ENCODE data around the gene SSH3. TPM values are rescaled to one million over a fixed set of nuclear protein-coding genes. Genes with fewer than 3 reads are reported as not detected.

SSH3 gene
- polyA plus RNA-seq, 3 donors = 12.3 to 14.8 (median 13.0) TPM

GRCh38 chr11:67304511-67305113 is 1.3 kb downstream of the SSH3 start:
- WGBS, 3 donors = 76 to 85% (median 81%) methylated on average over 14 of the region's 14 CpGs
- H3K27ac ChIP-seq (ENCODE audit: low read depth, low read length) = no peak overlapping the region

GRCh38 chr11:67306769-67307544 is 3.6 kb downstream of the SSH3 start:
- no peak overlapping the region for H3K27ac ChIP-seq (ENCODE audit: low read depth, low read length)
- 91 to 92% (median 91%) methylated on average over 19 of the region's 19 CpGs for WGBS, 3 donors

DNA sequence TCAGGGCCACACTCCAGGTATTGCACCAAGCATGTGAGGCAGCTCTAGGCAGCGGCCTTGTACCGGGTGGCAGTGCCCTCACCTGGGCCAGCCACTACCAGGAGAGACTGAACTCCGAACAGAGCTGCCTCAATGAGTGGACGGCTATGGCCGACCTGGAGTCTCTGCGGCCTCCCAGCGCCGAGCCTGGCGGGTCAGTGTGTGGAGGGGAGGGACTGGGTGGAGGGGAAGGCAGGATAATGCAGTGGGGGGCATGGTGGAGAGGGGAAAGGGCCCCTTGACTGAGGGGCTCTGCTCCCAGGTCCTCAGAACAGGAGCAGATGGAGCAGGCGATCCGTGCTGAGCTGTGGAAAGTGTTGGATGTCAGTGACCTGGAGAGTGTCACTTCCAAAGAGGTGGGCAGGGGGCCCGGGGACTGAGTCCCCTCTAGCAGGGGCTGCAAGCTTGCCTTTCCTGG is 4.2 kb downstream of the SSH3 start:
- no peak overlapping the region for H3K27ac ChIP-seq (ENCODE audit: low read depth, low read length)
- WGBS, 3 donors = 88 to 93% (median 91%) methylated on average over 11 to 12 of the region's 12 CpGs

- 93 to 96% (median 96%) methylated on average over 20 of the region's 20 CpGs for WGBS, 3 donors
- H3K27ac ChIP-seq (ENCODE audit: low read depth, low read length) = no peak overlapping the region
Observed at GRCh38 chr11:67308031-67308866, 4.9 kb downstream of the SSH3 start.

GRCh38 chr11:67309166-67309565 is 5.8 kb downstream of the SSH3 start:
- WGBS, 3 donors = 96 to 99% (median 97%) methylated on average over 11 of the region's 11 CpGs
- H3K27ac ChIP-seq (ENCODE audit: low read depth, low read length) = no peak overlapping the region

GRCh38 chr11:67309661-67310061 is 6.3 kb downstream of the SSH3 start:
- no peak overlapping the region for H3K27ac ChIP-seq (ENCODE audit: low read depth, low read length)
- WGBS, 3 donors = 92 to 94% (median 92%) methylated on average over 14 of the region's 14 CpGs

GRCh38 chr11:67310246-67311050 is 7.1 kb downstream of the SSH3 start:
- WGBS, 3 donors = 87 to 91% (median 90%) methylated on average over 16 to 19 of the region's 19 CpGs
- no peak overlapping the region for H3K27ac ChIP-seq (ENCODE audit: low read depth, low read length)

DNA sequence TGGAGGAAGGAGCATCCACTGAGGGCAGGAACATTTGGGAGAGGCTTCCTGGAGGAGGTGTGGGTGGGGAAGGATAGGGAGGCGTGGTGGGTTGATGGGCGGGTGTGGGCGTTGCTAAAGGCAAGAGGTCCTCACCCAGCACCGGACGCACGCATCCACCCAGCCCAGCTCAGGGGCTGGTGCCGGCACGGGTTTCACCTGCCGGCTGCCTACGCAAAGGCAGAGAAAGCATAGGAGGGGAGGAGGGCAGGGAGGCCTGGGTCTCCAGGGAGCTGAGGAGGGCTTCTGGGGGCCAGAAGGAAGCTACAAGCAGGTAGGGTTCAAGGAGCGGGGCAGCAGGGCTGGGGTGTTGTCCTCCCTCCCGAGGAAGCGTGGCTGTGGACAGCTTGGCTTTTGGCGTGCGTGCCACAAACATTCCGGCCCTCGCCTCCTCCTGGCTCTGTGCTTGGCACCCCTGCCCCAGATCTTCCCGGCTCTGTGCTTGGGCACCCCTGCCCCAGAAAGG is 7.8 kb downstream of the SSH3 start:
- 88 to 89% (median 88%) methylated on average over 15 to 18 of the region's 18 CpGs for WGBS, 3 donors
- H3K27ac ChIP-seq (ENCODE audit: low read depth, low read length) = no peak overlapping the region

DNA sequence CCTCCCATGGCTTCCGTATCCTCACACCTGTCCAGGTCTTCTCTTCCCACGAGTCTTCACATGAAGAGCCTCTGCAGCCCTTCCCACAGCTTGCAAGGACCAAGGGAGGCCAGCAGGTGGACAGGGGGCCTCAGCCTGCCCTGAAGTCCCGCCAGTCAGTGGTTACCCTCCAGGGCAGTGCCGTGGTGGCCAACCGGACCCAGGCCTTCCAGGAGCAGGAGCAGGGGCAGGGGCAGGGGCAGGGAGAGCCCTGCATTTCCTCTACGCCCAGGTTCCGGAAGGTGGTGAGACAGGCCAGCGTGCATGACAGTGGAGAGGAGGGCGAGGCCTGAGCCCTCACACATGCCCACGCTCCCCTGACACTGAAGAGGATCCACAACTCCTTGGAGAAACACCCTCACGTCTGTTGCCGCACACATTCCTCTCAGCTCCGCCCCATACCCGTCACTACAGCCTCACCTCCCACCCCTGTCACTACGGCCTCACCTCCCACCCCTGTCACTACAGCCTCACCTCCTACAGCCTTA is 8.3 kb downstream of the SSH3 start:
- 86 to 92% (median 92%) methylated on average over 15 of the region's 15 CpGs for WGBS, 3 donors
- H3K27ac ChIP-seq (ENCODE audit: low read depth, low read length) = no peak overlapping the region

- no peak overlapping the region for H3K27ac ChIP-seq (ENCODE audit: low read depth, low read length)
- WGBS, 3 donors = 63 to 69% (median 64%) methylated on average over 22 of the region's 22 CpGs
Observed at GRCh38 chr11:67312187-67313021, 9.1 kb downstream of the SSH3 start.

DNA sequence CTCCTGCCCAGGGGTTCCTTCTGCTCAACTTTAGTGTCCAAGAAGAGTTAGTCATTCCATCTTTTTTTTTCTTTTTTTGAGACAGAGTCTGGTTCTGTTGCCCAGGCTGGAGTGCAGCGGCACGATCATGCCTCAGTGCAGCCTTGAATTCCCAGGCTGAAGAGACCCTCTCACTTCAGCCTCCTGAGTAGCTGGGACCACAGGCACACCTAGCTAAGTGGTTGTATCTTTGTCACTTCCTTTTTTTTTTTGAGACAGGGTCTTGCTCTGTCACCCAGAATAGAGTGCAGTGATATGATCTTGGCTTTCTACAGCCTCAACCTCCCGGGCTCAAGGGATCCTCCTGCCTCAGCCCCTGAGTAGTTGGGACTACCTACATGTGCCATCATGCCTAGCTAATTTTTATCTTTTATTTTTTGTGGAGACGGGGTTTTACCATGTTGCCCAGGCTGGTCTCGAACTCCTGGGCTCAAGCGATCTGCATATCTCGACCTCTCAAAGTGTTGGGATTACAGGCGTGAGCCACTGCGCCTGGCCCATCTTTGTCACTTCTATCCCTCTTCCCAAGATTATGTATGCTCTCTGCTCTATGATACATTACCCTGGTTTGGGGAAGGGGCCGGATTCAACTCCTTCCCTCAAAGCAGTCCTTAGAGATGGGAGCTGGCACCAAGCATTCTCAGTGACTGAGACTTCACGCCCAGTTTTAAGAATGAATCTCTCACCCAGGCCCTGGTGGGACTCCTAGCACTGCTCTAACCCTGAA is 10.0 kb downstream of the SSH3 start:
- WGBS, 3 donors = 84 to 87% (median 87%) methylated on average over 11 of the region's 11 CpGs
- H3K27ac ChIP-seq (ENCODE audit: low read depth, low read length) = no peak overlapping the region

DNA sequence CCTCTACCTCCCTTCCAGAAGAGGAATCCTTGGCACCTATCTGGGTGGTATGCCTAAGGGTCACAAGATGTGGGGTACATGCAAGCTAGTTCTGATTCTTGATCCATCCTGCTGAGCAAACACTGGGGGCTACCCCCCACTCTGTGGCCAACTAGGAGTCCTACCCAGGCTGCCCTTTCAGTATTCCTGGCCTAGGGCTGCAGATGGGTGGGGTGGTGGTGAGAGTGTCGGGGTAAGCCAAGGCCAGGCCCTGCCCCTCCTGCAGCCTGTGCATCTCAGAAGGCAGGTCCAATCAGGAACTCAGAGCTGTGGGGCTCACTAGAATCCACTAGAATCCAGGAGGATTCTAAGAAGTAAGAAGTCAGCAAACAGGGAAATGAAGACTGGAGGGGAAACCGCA is 10.9 kb downstream of the SSH3 start:
- 77 to 93% (median 89%) methylated on average over 2 of the region's 2 CpGs for WGBS, 3 donors
- no peak overlapping the region for H3K27ac ChIP-seq (ENCODE audit: low read depth, low read length)

GRCh38 chr11:67315325-67315909 is 12.1 kb downstream of the SSH3 start:
- H3K27ac ChIP-seq (ENCODE audit: low read depth, low read length) = no peak overlapping the region
- 82 to 84% (median 83%) methylated on average over 9 of the region's 9 CpGs for WGBS, 3 donors

- 0 to 3% (median 1%) methylated on average over 10 of the region's 10 CpGs for WGBS, 3 donors
Observed at GRCh38 chr11:67316882-67317204, 13.5 kb downstream of the SSH3 start.

GRCh38 chr11:67317205-67317887 is 14.0 kb downstream of the SSH3 start:
- WGBS, 3 donors = 0% methylated on average over 51 to 55 of the region's 55 CpGs
- peak overlapping the region; percentile 40 for H3K27ac ChIP-seq (ENCODE audit: low read depth, low read length)

More at GRCh38 chr11:67316882-67317204, 13.5 kb downstream of the SSH3 start:
- H3K27ac ChIP-seq (ENCODE audit: low read depth, low read length) = no peak overlapping the region
